HG03520 (cell line): ENCODE results near the gene CHKA.
A peak's percentile ranks its signal among the peaks of the same experiment; 100 is the strongest.

Source experiments
- ATAC-seq: cut with Tn5 transposase; IDR thresholded peaks from one replicate; pipeline ENCODE4 v1.9.1; 2021; ENCODE audit warnings: mild to moderate bottlenecking, moderate library complexity; ENCODE audit not compliant: unreplicated experiment

CHKA gene

GRCh38 chr11:68004551-68005335 lies 116.4 kb downstream of the CHKA start:
- ATAC-seq = no peak

GRCh38 chr11:68003846-68004550 lies 117.2 kb downstream of the CHKA start, which contains the start of gene UNC93B1:
Gene UNC93B1, minus strand, starts transcription at chr11:68004097. Its CDS starts 54 bp downstream, at chr11:68004043.
- ATAC-seq = peak; percentile 59

- peak; percentile 28 for ATAC-seq
Observed at GRCh38 chr11:68002938-68003845, 118.0 kb downstream of the CHKA start.
